Stimulated activated CD4-positive, alpha-beta T cell treated with anti-CD3 and anti-CD28 coated beads, Interleukin-4, amount 100 ng/mL, for 4 hours (primary cell): Measurements from ENCODE around the gene GMPPB.
"Not testable (repeated sequence)": the region's sequence is repeated elsewhere in the genome, so short reads cannot be mapped to it uniquely, and the experiment has no call there.

Source experiments
- DNase-seq, 2 experiments: peaks; one replicate each; pipeline ENCODE4 v3.0.0-alpha.2; 2020

GMPPB gene

GRCh38 chr3:49712631-49713317, 11.0 kb downstream of the GMPPB start:
- DNase-seq: no peak

DNA sequence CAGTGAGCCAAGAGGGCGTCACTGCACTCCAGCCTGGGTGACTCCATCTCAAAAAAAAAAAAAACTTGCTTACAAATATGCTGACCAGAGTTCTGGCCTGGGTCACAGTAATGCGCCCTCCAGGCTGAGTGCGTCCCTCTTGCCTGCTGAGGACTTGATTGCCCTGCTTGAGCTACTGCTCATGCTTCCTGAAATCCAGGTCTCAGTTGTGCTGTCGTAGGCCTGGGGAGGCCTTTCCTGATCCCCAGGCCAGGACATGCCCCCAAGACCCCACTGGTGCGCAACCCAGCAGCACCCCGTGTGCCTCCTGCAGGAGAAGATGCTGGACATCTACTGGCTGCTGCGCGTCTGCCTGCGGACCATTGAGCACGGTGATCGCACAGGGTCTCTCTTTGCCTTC, 11.6 kb downstream of the GMPPB start:
- no peak for DNase-seq

GRCh38 chr3:49711489-49711888, 12.3 kb downstream of the GMPPB start:
- DNase-seq: no peak

- no peak for DNase-seq
Measured at GRCh38 chr3:49709852-49710251, 13.9 kb downstream of the GMPPB start.

GRCh38 chr3:49707113-49707480, 16.7 kb downstream of the GMPPB start:
- DNase-seq: no peak

- DNase-seq: no peak
Measured at GRCh38 chr3:49706456-49707112, 17.2 kb downstream of the GMPPB start.

DNA sequence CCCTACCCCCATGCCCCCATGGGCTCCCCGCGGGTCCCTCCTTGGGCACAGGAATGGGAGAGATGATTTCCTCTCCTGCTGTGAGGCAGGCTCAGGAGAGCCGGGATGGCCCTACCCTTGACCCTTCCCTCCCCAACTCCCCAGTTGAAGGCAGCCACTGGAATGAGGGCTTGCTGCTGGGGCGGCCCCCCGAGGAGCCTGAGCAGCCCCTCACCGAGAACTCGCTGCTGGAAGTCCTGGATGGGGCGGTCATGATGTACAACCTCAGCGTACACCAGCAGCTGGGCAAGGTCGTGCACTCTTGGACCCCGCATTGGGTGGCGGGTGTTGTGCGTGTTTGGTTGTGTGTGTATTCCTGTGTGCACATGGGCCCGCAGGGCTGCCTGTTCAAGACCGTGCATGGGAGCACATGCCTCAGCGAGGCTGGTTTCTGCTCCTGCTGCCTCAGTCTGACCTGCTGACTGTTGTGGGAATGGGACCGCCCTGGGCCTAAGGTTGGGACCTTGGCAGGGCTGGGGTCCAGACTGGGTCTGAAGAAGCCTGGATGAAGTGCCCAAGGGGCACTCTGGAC, 18.3 kb downstream of the GMPPB start:
- no peak for DNase-seq

DNA sequence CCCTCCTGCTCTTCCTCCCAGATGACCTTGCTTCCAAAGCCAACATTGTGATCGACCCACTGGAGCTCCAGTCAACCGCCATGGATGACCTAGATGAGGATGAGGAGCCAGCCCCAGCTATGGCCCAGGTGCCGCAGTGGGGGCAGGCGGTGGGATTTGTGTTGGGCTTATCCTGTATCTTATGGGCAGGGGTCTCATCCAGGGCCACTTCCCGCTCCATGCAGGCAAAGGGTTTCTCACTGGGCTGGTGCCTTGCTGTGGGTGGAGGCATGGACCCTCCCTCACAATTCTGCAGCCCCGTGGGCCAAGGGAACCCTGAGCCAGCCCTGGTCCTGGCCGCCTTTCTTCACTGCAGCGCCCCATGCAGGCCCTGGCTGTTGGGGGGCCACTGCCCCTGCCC, 19.1 kb downstream of the GMPPB start:
- no peak for DNase-seq

GRCh38 chr3:49703956-49704355, 19.8 kb downstream of the GMPPB start:
- no peak for DNase-seq

DNA sequence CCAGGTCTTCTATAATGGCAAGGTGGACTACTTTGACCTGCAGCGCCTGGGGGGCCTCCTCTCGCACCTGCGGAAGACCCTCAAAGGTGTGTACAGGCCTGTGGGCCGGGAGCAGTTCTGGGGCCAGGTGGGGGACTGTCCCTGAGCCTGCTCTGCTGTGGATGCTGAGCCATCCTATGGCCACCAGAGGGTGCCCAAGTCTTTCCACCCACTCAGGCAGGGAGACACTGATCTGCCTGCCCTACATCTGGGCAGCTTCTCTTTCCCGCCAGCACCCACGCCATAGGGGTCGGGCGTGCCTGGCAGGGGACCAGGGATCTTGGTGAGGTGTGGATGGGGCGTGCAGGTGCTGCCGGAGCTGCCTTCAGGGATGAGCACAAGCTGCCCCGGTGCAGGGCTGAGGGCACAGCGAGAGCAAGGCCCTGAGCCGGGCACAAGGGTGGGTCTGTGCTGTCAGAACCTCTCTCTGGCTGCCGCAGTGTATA, 20.3 kb downstream of the GMPPB start:
- DNase-seq: peak; percentile 50 to 59

DNA sequence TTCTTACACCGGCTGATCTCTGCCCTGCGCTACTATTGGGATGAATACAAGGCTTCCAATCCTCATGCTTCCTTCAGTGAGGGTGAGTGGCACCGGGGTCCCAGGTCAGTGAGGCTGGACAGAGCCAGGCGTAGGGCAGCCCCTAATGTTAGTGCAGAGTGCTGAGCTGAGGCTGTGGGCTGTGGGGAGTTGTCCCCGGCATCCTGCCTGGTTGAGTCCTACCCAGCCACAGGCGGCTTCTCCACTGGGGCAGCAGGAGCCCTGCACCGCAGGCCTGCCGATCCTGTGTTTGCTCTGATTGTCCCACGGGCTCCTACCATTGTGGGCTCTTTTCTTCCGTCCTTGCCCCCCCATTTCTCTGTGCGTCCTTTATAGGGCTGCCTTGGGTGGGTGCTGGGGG, 21.1 kb downstream of the GMPPB start:
- DNase-seq: no peak

- no peak for DNase-seq
Measured at GRCh38 chr3:49701388-49702077, 22.2 kb downstream of the GMPPB start.

DNA sequence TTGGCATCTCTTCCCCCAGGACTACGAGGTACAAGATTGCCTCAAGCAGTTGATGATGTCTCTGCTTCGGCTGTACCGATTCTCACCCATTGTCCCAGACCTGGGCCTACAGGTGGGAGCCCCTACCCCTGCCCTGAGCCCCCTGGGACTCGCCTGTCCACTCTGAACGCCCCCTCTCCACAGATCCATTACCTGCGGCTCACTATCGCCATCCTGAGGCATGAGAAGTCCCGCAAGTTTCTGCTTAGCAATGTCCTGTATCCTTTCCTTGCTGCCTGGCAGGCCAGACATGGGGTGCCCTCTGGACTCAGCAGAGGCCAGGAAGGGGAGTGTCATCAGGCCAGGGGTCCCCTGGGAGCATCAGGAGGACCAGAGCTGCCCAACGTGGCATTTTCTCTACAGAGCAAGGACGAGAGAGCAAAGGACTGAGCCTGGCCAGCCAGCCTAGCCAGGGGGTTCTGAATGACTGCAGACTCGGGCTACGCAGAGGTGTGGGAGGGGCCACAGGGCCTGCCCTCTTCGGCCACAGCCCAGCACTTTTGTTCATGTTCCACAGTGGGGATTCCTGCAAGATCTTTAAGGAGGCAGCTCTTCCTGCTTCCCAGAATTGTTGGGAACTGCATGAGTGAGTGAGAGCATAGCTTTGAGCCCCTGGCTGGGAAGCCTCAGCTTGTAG, 23.2 kb downstream of the GMPPB start:
- DNase-seq: no peak

DNA sequence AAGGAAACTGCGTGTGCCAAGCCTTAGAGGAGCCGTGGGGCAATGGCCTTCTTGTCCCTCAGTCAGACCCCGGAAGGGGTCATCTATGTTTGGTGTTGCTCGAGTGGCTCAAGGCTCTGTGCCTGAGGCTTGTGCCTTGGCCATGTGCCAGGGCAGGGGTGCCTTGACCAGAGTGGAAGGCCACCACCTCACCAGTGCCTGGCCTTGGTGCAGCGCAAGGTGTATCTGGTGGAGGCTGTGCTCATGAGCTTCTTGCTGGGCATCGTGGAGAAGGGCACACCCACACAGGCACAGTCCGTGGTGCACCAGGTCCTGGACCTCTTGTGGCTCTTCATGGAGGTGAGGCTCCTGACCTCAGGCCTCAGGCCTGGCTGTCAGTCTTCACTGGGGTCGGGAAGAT, 23.7 kb downstream of the GMPPB start:
- no peak for DNase-seq

DNA sequence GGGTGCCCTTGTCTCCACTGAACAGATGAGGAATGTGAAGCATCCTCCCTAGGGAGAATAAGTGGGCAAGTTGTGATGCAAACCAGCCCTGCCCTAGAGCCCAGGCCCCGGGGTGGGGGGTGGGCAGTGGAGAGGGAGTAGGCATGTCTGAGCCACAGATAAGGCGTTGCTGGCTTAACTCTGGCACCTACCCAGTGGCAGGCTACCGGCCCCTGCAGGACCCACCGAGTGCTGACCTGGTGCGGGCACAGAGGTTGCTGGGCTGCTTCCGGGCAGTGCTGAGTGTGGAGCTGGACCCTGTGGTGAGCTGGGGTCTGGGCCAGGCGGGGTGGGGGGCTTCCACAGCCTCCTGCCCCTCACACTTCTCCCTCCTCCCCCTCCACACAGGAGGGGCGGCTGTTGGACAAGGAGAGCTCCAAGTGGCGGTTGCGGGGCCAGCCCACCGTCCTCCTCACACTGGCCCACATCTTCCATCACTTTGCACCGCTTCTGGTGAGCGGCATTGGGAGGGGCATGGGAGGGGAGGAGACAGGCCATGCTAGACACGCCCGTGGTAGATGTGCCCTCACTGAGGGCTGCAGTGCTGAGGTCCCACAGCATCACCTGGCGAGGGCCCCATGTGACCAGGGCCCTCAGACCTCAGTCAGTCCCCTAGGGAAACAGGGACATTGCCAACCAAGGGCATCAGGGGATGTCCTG, 24.3 kb downstream of the GMPPB start:
- DNase-seq: no peak

- not testable (repeated sequence) for DNase-seq
Measured at GRCh38 chr3:49695350-49696015, 28.3 kb downstream of the GMPPB start.

- not testable (repeated sequence) for DNase-seq
Measured at GRCh38 chr3:49694409-49695070, 29.2 kb downstream of the GMPPB start.

- DNase-seq: not testable (repeated sequence)
Measured at GRCh38 chr3:49691481-49691880, 32.3 kb downstream of the GMPPB start.

GRCh38 chr3:49690856-49691255, 32.9 kb downstream of the GMPPB start:
- DNase-seq: not testable (repeated sequence)

DNA sequence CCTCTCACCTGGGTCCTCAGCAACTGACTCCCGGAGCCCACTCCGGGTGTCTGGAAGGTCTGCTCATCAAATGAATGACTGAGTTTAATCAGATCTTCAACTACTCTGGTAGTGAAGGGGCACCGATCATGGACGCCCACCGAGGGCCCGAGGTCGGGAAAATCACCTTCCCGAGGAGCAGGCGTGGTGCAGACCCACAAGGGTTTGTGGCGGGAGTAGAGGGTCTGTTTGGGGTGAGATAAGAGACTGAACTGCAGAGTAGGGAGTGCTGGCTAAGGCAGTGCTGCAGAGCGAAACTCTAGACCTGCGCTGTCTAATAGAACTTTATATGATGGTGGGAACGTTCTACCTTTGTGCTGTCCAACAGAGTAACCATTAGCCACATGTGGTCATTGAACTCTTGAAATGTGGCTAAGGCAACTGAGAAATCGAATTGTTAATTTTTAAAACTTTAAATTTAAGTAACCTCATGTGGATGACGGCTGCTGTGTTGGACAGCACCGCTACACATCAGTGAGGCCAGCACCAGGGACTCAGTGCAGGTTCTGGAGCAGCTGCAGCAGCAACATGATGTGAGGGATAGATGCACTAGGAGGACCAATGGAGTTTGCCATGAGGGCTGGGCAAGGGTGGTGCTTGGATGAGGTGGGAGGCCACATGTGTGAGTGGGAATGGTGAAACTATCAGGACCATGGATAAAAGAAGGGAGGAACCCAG, 33.7 kb downstream of the GMPPB start:
- DNase-seq: not testable (repeated sequence)
